ENCODE measurements around the gene MBD3L3. TPM values are rescaled to one million over a fixed set of nuclear protein-coding genes. Genes with fewer than 3 reads are reported as not detected.

MBD3L3 gene
- total and polyA plus RNA-seq, 2 experiments from 2014 or later: not detected

GRCh38 chr19:7007859-7008258, 50.6 kb downstream of the MBD3L3 start:
- no peaks in the 10 kb centered on the region for H3K36me3 ChIP-seq (replicated peaks; ENCODE audit: insufficient read depth, low read depth)
- no peaks in the 10 kb centered on the region for H3K9me2 ChIP-seq (replicated peaks; ENCODE audit: insufficient read depth)
- H3K4me2 ChIP-seq: no peak overlapping the region
- no peak overlapping the region for H2AFZ ChIP-seq
- no peak for DNase-seq (ENCODE audit: low spot score)
- no peaks in the 10 kb centered on the region for H3K27me3 ChIP-seq
- 88% methylated on average over 4 of the region's 4 CpGs for WGBS (ENCODE audit: low lambda C conversion rate, missing lambda C conversion rate)
- H3K27ac ChIP-seq: no peak overlapping the region
- no peaks in the 10 kb centered on the region for H3K9me3 ChIP-seq (ENCODE audit: low read depth)
- no peaks in the 10 kb centered on the region for H3K79me2 ChIP-seq
- no peaks in the 10 kb centered on the region for H4K20me1 ChIP-seq (ENCODE audit: insufficient read depth, poor library complexity, severe bottlenecking)
- no peak overlapping the region for H3K4me3 ChIP-seq
- H3K4me1 ChIP-seq (ENCODE audit: insufficient read depth): no peaks in the 10 kb centered on the region
- TF ChIP-seq EZH2phosphoT487 (IDR thresholded peaks at IDR 0.05; ENCODE audit: low read depth, severe bottlenecking, unreplicated experiment) (no peak), CTCF (IDR thresholded peaks at IDR 0.05; ENCODE audit: poor library complexity) (no peak), EZH2 (IDR thresholded peaks at IDR 0.05; ENCODE audit: borderline replicate concordance) (no peak)

Other genes starting within 250 kb of the MBD3L3 start
- not detected in 2 replicates for gene ADGRE1, start 171.1 kb downstream of the MBD3L3 start, total RNA-seq
- gene ADGRE1, start 171.1 kb downstream of the MBD3L3 start, polyA plus RNA-seq: not detected in 2 replicates
- gene MBD3L2B, start 37.2 kb downstream of the MBD3L3 start, total RNA-seq: not detected in 2 replicates
- gene MBD3L2B, start 37.2 kb downstream of the MBD3L3 start, polyA plus RNA-seq: not detected in 2 replicates
- not detected in 2 replicates for gene MBD3L5, start 28.1 kb downstream of the MBD3L3 start, total RNA-seq
- not detected in 2 replicates for gene MBD3L5, start 28.1 kb downstream of the MBD3L3 start, polyA plus RNA-seq
- not detected in 2 replicates for gene MBD3L4, start 18.5 kb downstream of the MBD3L3 start, total RNA-seq
- not detected in 2 replicates for gene MBD3L4, start 18.5 kb downstream of the MBD3L3 start, polyA plus RNA-seq
- not detected in 2 replicates for gene MBD3L2, start 9.4 kb downstream of the MBD3L3 start, total RNA-seq
- gene MBD3L2, start 9.4 kb downstream of the MBD3L3 start, polyA plus RNA-seq: not detected in 2 replicates
- gene ZNF557, start 11.0 kb upstream of the MBD3L3 start, total RNA-seq: 8.3 and 9.5 TPM in 2 replicates
- 3.4 and 3.5 TPM in 2 replicates for gene ZNF557, start 11.0 kb upstream of the MBD3L3 start, polyA plus RNA-seq
- 49.9 and 59.0 TPM in 2 replicates for gene INSR, start 235.7 kb upstream of the MBD3L3 start, total RNA-seq
- 17.0 and 17.7 TPM in 2 replicates for gene INSR, start 235.7 kb upstream of the MBD3L3 start, polyA plus RNA-seq

All from hepatocyte (in vitro differentiated cells).